GM12878 (cell line): ENCODE results near the gene ADAM23. TPM values are rescaled to one million over a fixed set of nuclear protein-coding genes. Genes with fewer than 3 reads are reported as not detected.

Experiments used
- ATAC-seq: fragments of 200-7000 bp; cut with Tn5 transposase; 3 replicates; pipeline ENCODE4 v1.9.1; 2020; ENCODE audit warnings: mild to moderate bottlenecking, moderate library complexity
- BruUV-seq: library from RNA; stranded (reverse); fragments of 400-500 nt; replicated peaks from 2 replicates; lab custom pipeline; 2021; lab: Mats Ljungman, UMichigan
- CTCF ChIA-PET: fragments of 300-600 bp; sonication (Branson Sonifier 250); formaldehyde crosslinking; extraction: SDS; loops from one replicate; lab custom pipeline; 2021; ENCODE audit warnings: inconsistent platforms; lab: Yijun Ruan, JAX
- POLR2A ChIA-PET: fragments of 350-600 bp; formaldehyde crosslinking; extraction: SDS; loops from one replicate; lab custom pipeline; 2021; ENCODE audit warnings: inconsistent platforms; lab: Charles Lee
- RAD21 ChIA-PET: fragments of 300-600 bp; sonication (Branson Sonifier 250); formaldehyde crosslinking; loops from one replicate; lab custom pipeline; 2023; ENCODE audit warnings: antibody characterized with exemption; ENCODE audit not compliant: unreplicated experiment; lab: Charles Lee
- SMC1A ChIA-PET: fragments of 300-600 bp; sonication (Branson Sonifier 250); formaldehyde crosslinking; loops from one replicate; lab custom pipeline; 2023; ENCODE audit not compliant: unreplicated experiment, uncharacterized antibody; lab: Charles Lee
- DNase-seq: peaks from one replicate; pipeline ENCODE4 v3.0.0-alpha.2; 2011; ENCODE audit warnings: low read depth, low spot score
- FAIRE-seq: peaks from 3 replicates; lab custom pipeline; 2011; peaks lifted over from hg19 to GRCh38; lab: Jason Lieb, UNC
- H2AFZ ChIP-seq: 2 replicates; pipeline ENCODE4 v1.6.0; 2011; ENCODE audit warnings: low read depth, low read length, control low read depth; ENCODE audit not compliant: control insufficient read depth
- H3K27ac ChIP-seq: 2 replicates; pipeline ENCODE4 v1.5.1; 2011; ENCODE audit warnings: control low read depth; ENCODE audit not compliant: control insufficient read depth, insufficient read depth
- H3K27me3 ChIP-seq, 2 experiments: replicated peaks in 1 of 2; 2 replicates each; pipeline versions ENCODE4 v1.6.0 to v1.6.1; 2011; ENCODE audit warnings: low read length in 1 of 2; ENCODE audit not compliant: control insufficient read depth in 2 of 2, insufficient read depth in 2 of 2
- H3K36me3 ChIP-seq, 2 experiments: 2 replicates each; pipeline ENCODE4 v1.5.1; 2011; ENCODE audit warnings: low read length in 1 of 2; ENCODE audit not compliant: control insufficient read depth in 2 of 2, insufficient read depth in 2 of 2
- H3K4me1 ChIP-seq: 2 replicates; pipeline ENCODE4 v1.6.1; 2011; ENCODE audit warnings: mild to moderate bottlenecking, low read length, moderate library complexity, mixed read lengths; ENCODE audit not compliant: control insufficient read depth, insufficient read depth
- H3K4me2 ChIP-seq: 2 replicates; pipeline ENCODE4 v1.6.0; 2011; ENCODE audit warnings: control low read depth; ENCODE audit not compliant: control insufficient read depth, insufficient read depth
- H3K4me3 ChIP-seq: fragments of 200-600 bp; sonication (generic); 2 replicates; pipeline ENCODE4 v1.5.1; 2016
- H3K79me2 ChIP-seq: 2 replicates; pipeline ENCODE4 v1.6.0; 2011; ENCODE audit warnings: low read length; ENCODE audit not compliant: control insufficient read depth, insufficient read depth
- H3K9ac ChIP-seq: 2 replicates; pipeline ENCODE4 v1.8.0; 2011; ENCODE audit warnings: low read length, control low read depth, mixed read lengths; ENCODE audit not compliant: control insufficient read depth, insufficient read depth
- H3K9me3 ChIP-seq: replicated peaks from 3 replicates; pipeline ENCODE4 v1.5.1; 2011; ENCODE audit warnings: mild to moderate bottlenecking, low read length; ENCODE audit not compliant: control insufficient read depth, insufficient read depth
- H4K20me1 ChIP-seq: 2 replicates; pipeline ENCODE4 v1.6.0; 2011; ENCODE audit not compliant: control insufficient read depth, insufficient read depth
- MXI1 ChIP-seq: fragments of 150-350 bp; IDR thresholded peaks from 2 replicates; pipeline ENCODE4 v1.6.1; 2011; ENCODE audit warnings: low read depth, mild to moderate bottlenecking, inconsistent platforms, low read length, improper control_type of control experiment
- RCOR1 ChIP-seq: conservative IDR thresholded peaks from 2 replicates; pipeline ENCODE4 v1.6.1; 2012; ENCODE audit warnings: low read depth, low read length, improper control_type of control experiment
- TAF1 ChIP-seq: IDR thresholded peaks from 2 replicates; pipeline ENCODE4 v1.6.1; 2011; ENCODE audit warnings: mild to moderate bottlenecking, low read depth, low read length, borderline replicate concordance
- WGBS: methylation state at CpG from one replicate; pipeline ENCODE4 v1.1.6; 2016; ENCODE audit warnings: low lambda C conversion rate; ENCODE audit not compliant: insufficient replicate concordance, insufficient coverage; ENCODE audit errors: missing lambda C conversion rate; 5-methylcytosine and 5-hydroxymethylcytosine counted together
- in situ Hi-C: fragments of 300-500 bp; cut with MboI; formaldehyde crosslinking; loops from 9 replicates; pipeline ENCODE4 v1.14.3; 2018; ENCODE audit warnings: mixed read lengths
- intact Hi-C: fragments of 100-400 bp; cut with micrococcal nuclease; formaldehyde crosslinking; loops from one replicate; pipeline ENCODE4 v1.14.2; 2022; ENCODE audit not compliant: unreplicated experiment
- polyA plus RNA-seq, 11 experiments: library from polyadenylated mRNA; depleted of rRNA in 4 of 11; unstranded in 6 of 11; stranded (reverse) in 5 of 11; fragments of >200 nt; fragmentation: Nextera tagmentation in 4 of 11; fragmentation: Illumina TruSeq in 1 of 11; extraction: Ambion mirVana in 4 of 11; extraction: Trizol in 1 of 11; gene quantifications; 1 replicate in 1 of 11; 2 replicates in 10 of 11; pipeline versions ENCODE4 v1.2.1 to v1.2.3, GENCODE V29; 2011 to 2016; ENCODE audit warnings: inconsistent platforms in 2 of 11, missing spikeins in 2 of 11, low read depth in 1 of 11
- total RNA-seq, 4 experiments: library from RNA; depleted of rRNA in 3 of 4; stranded (reverse); fragments of >200 nt in 3 of 4; fragmentation: Illumina TruSeq in 1 of 4; extraction: Trizol in 1 of 4; gene quantifications; 2 replicates each; pipeline versions ENCODE4 v1.2.1 to v1.2.3, GENCODE V29; 2013 to 2021
- TF ChIP-seq, protein P1 (sequence below): fragments of 450-650 bp; IDR thresholded peaks from 2 replicates; pipeline ENCODE4 v1.6.1; 2014; ENCODE audit warnings: mild to moderate bottlenecking
- TF ChIP-seq, protein P2 (sequence below): fragments of 450-650 bp; IDR thresholded peaks from 2 replicates; pipeline ENCODE4 v1.6.1; 2017; ENCODE audit warnings: antibody characterized with exemption, mild to moderate bottlenecking, moderate library complexity

The ADAM23 gene
- total and polyA plus RNA-seq, 10 of the 15 experiments (the other 5 are each of a cell fraction or from before 2014, with no cell fraction given) = 5.7 to 41.8 (median 15.6) TPM

DNA sequence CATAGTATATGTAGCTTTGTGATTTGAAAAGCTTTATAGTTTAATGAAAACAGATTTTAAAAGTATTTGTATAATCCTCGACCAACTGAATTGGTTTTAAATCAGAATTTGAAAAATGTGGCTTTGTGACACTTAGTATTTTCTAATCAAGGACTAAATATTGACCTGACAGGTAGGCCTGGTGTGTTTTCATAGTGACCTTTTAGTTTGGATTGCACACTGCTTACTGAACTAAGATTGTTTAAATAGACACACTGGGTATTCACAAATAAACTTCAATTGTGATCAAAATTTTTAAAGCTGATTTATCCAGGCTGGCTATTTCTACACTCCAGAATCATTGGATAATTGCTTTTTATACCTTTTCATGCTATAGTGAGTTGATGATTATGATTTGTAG is 167.1 kb downstream of the ADAM23 start:
- no peaks in the 10 kb centered on the region for H3K36me3 ChIP-seq
- no peak overlapping the region for H3K9ac ChIP-seq
- intact Hi-C loops = no loop called here
- ChIA-PET RAD21 (no interaction called here), POLR2A (no interaction called here), CTCF (interaction anchor here (0.5 to 0.8 kb wide), 2 partner anchors 23 to 171 kb away, joined by 3 read pairs; no protein-coding TSS in a partner anchor), SMC1A (interaction anchor here (0.8 to 1.9 kb wide), 4 partner anchors 9 to 60 kb away, joined by 3 to 5 read pairs (median 4); no protein-coding TSS in a partner anchor)
- H2AFZ ChIP-seq = no peak overlapping the region
- no peak overlapping the region for H3K4me2 ChIP-seq
- no peaks in the 10 kb centered on the region for H3K27me3 ChIP-seq
- in situ Hi-C loops = no loop called here
- H3K4me3 ChIP-seq = no peak overlapping the region
- FAIRE-seq (no peak), ATAC-seq (no peak), DNase-seq (no peak)
- H3K4me1 ChIP-seq = no peaks in the 10 kb centered on the region
- TF ChIP-seq, protein P1, sequence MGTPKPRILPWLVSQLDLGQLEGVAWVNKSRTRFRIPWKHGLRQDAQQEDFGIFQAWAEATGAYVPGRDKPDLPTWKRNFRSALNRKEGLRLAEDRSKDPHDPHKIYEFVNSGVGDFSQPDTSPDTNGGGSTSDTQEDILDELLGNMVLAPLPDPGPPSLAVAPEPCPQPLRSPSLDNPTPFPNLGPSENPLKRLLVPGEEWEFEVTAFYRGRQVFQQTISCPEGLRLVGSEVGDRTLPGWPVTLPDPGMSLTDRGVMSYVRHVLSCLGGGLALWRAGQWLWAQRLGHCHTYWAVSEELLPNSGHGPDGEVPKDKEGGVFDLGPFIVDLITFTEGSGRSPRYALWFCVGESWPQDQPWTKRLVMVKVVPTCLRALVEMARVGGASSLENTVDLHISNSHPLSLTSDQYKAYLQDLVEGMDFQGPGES = no peak
- TF ChIP-seq RCOR1 = no peak
- TF ChIP-seq MXI1 = no peak
- TF ChIP-seq TAF1 = no peak
- TF ChIP-seq, protein P2, sequence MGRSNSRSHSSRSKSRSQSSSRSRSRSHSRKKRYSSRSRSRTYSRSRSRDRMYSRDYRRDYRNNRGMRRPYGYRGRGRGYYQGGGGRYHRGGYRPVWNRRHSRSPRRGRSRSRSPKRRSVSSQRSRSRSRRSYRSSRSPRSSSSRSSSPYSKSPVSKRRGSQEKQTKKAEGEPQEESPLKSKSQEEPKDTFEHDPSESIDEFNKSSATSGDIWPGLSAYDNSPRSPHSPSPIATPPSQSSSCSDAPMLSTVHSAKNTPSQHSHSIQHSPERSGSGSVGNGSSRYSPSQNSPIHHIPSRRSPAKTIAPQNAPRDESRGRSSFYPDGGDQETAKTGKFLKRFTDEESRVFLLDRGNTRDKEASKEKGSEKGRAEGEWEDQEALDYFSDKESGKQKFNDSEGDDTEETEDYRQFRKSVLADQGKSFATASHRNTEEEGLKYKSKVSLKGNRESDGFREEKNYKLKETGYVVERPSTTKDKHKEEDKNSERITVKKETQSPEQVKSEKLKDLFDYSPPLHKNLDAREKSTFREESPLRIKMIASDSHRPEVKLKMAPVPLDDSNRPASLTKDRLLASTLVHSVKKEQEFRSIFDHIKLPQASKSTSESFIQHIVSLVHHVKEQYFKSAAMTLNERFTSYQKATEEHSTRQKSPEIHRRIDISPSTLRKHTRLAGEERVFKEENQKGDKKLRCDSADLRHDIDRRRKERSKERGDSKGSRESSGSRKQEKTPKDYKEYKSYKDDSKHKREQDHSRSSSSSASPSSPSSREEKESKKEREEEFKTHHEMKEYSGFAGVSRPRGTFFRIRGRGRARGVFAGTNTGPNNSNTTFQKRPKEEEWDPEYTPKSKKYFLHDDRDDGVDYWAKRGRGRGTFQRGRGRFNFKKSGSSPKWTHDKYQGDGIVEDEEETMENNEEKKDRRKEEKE = no peak
- no peaks in the 10 kb centered on the region for H3K9me3 ChIP-seq
- no TSS peak for BruUV-seq
- H3K79me2 ChIP-seq = no peaks in the 10 kb centered on the region
- no peak overlapping the region for H3K27ac ChIP-seq
- no peaks in the 10 kb centered on the region for H4K20me1 ChIP-seq
- WGBS = 50% methylated on average over 1 of the region's 1 CpG
